Glomerular visceral epithelial cell (primary cell): ENCODE results near the gene GPR156.

Experiments
- DNase-seq: peaks from one replicate; pipeline ENCODE4 v3.0.0-alpha.2; 2016; ENCODE audit errors: extremely low spot score

The GPR156 gene

GRCh38 chr3:120125992-120126391 is 159.0 kb downstream of the GPR156 start:
- no peak for DNase-seq

- no peak for DNase-seq
These were observed 165.0 kb downstream of the GPR156 start for GRCh38 chr3:120119846-120120510.
